ENCODE measurements around the gene APEH.

- TF ChIP-seq CTCF (IDR thresholded peaks at IDR 0.05; ENCODE audit: low read depth, low read length) (no peak), EZH2phosphoT487 (IDR thresholded peaks at IDR 0.05; ENCODE audit: low read depth) (no peak)
Measured at GRCh38 chr3:49703956-49704355, 29.8 kb downstream of the APEH start.
